Keratinocyte (primary cell): Measurements from ENCODE around the gene USP16. TPM values are rescaled to one million over a fixed set of nuclear protein-coding genes. Genes with fewer than 3 reads are reported as not detected.

ENCODE experiments used
- DNase-seq: peaks from one replicate; pipeline ENCODE4 v3.0.0-alpha.2; 2011; ENCODE audit warnings: low read depth, missing footprints, low spot score
- FAIRE-seq: peaks from 2 replicates; lab custom pipeline; 2011; peaks lifted over from hg19 to GRCh38; lab: Jason Lieb, UNC
- H2AFZ ChIP-seq: 2 replicates; pipeline ENCODE4 v1.6.0; 2012; ENCODE audit warnings: low read length, control low read depth, inconsistent platforms; ENCODE audit not compliant: control insufficient read depth
- H3K27ac ChIP-seq: 2 replicates; pipeline ENCODE4 v1.5.1; 2011; ENCODE audit warnings: low read length; ENCODE audit not compliant: control insufficient read depth, insufficient read depth
- H3K27me3 ChIP-seq: 3 replicates; pipeline ENCODE4 v1.6.0; 2011; ENCODE audit warnings: low read length; ENCODE audit not compliant: control insufficient read depth, insufficient read depth; ENCODE audit errors: extremely low read depth
- H3K36me3 ChIP-seq, 2 experiments: 2 replicates in 1 of 2; 3 replicates in 1 of 2; pipeline ENCODE4 v1.5.1; 2011; ENCODE audit warnings: low read length in 2 of 2, mild to moderate bottlenecking in 1 of 2; ENCODE audit not compliant: control insufficient read depth in 2 of 2, insufficient read depth in 2 of 2; ENCODE audit errors: extremely low read depth in 1 of 2
- H3K4me1 ChIP-seq: 3 replicates; pipeline ENCODE4 v1.5.1; 2011; ENCODE audit warnings: low read length; ENCODE audit not compliant: control insufficient read depth, insufficient read depth; ENCODE audit errors: extremely low read depth
- H3K4me2 ChIP-seq: 3 replicates; pipeline ENCODE4 v1.6.0; 2011; ENCODE audit warnings: low read depth, low read length; ENCODE audit not compliant: control insufficient read depth, insufficient read depth; ENCODE audit errors: extremely low read depth
- H3K4me3 ChIP-seq, 3 experiments: fragments of 200-600 bp in 1 of 3; sonication (generic) in 1 of 3; 2 replicates in 2 of 3; 3 replicates in 1 of 3; pipeline ENCODE4 v1.5.1; 2011 to 2016; ENCODE audit warnings: low read length in 3 of 3, mild to moderate bottlenecking in 3 of 3, control low read depth in 2 of 3, inconsistent platforms in 1 of 3, low read depth in 1 of 3, mixed read lengths in 1 of 3, mixed run types in 1 of 3, moderate library complexity in 1 of 3; ENCODE audit not compliant: control insufficient read depth in 2 of 3, insufficient read depth in 2 of 3; ENCODE audit errors: extremely low read depth in 1 of 3
- H3K79me2 ChIP-seq: 2 replicates; pipeline ENCODE4 v1.6.0; 2012; ENCODE audit warnings: low read length; ENCODE audit not compliant: control insufficient read depth, insufficient read depth
- H3K9ac ChIP-seq: 3 replicates; pipeline ENCODE4 v1.6.0; 2011; ENCODE audit warnings: low read length; ENCODE audit not compliant: control insufficient read depth, insufficient read depth; ENCODE audit errors: extremely low read depth
- H3K9me1 ChIP-seq: 3 replicates; pipeline ENCODE4 v1.6.0; 2011; ENCODE audit warnings: low read length; ENCODE audit not compliant: control insufficient read depth, insufficient read depth; ENCODE audit errors: extremely low read depth
- H3K9me3 ChIP-seq: 2 replicates; pipeline ENCODE4 v1.5.1; 2012; ENCODE audit warnings: low read depth, low read length; ENCODE audit not compliant: control insufficient read depth
- H4K20me1 ChIP-seq: 3 replicates; pipeline ENCODE4 v1.6.0; 2011; ENCODE audit warnings: low read length; ENCODE audit not compliant: control insufficient read depth, insufficient read depth; ENCODE audit errors: extremely low read depth
- CTCF ChIP-seq, 3 experiments: IDR thresholded peaks in 1 of 3; conservative IDR thresholded peaks in 1 of 3; optimal IDR thresholded peaks in 1 of 3; 2 replicates in 2 of 3; 3 replicates in 1 of 3; pipeline versions ENCODE3 to v1.5.1; 2011; ENCODE audit warnings: low read length in 3 of 3, mild to moderate bottlenecking in 3 of 3, moderate library complexity in 2 of 3, control low read depth in 1 of 3, inconsistent platforms in 1 of 3; ENCODE audit not compliant: insufficient read depth in 2 of 3; ENCODE audit errors: extremely low read depth in 1 of 3
- EZH2 ChIP-seq: IDR thresholded peaks from one replicate; pipeline ENCODE4 v1.6.1; 2012; ENCODE audit warnings: inconsistent platforms, mild to moderate bottlenecking, low read length, moderate library complexity
- dilution Hi-C: fragments of 300-500 bp; cut with MboI; formaldehyde crosslinking; loops from one replicate; pipeline ENCODE4 v1.7.0; 2020; ENCODE audit warnings: low sequenced_read_pairs; ENCODE audit not compliant: extremely low pct_ligation_motif_present
- polyA plus RNA-seq, 5 experiments: library from polyadenylated mRNA; depleted of rRNA in 3 of 5; stranded (reverse) in 3 of 5; stranded (forward) in 1 of 5; unstranded in 1 of 5; fragments of >200 nt; gene quantifications; 1 replicate in 1 of 5; 2 replicates in 3 of 5; 3 replicates in 1 of 5; pipeline versions ENCODE4 v1.2.1 to v1.2.3, GENCODE V29; 2011 to 2012; ENCODE audit warnings: missing spikeins in 2 of 5, low read depth in 1 of 5, low replicate concordance in 1 of 5

USP16 gene
- polyA plus RNA-seq, 1 donor (not counting 4 experiments of a cell fraction or from before 2014, with no cell fraction given), result 26.7 TPM

- TF ChIP-seq CTCF (optimal IDR thresholded peaks at IDR 0.05 in 1 of 3, IDR thresholded peaks at IDR 0.05 in 1 of 3, conservative IDR thresholded peaks at IDR 0.05 in 1 of 3; ENCODE audit: extremely low read depth in 1 of 3, insufficient read depth in 2 of 3, low read length in 3 of 3) (no peak), EZH2 (no peak)
- no peak for FAIRE-seq
Measured at GRCh38 chr21:28979092-28979491, 45.4 kb upstream of the USP16 start.

GRCh38 chr21:28982637-28983036 lies 41.8 kb upstream of the USP16 start:
- H3K4me3 ChIP-seq, result no peak overlapping the region
- H4K20me1 ChIP-seq, result no peaks in the 10 kb centered on the region
- no peak overlapping the region for H2AFZ ChIP-seq
- no peaks in the 10 kb centered on the region for H3K9me1 ChIP-seq
- H3K79me2 ChIP-seq, result peaks cover 5% of the 10 kb centered on the region
- no peaks in the 10 kb centered on the region for H3K27me3 ChIP-seq
- H3K27ac ChIP-seq, result no peak overlapping the region
- no peaks in the 10 kb centered on the region for H3K4me1 ChIP-seq
- dilution Hi-C loops, result no loop called here
- no peaks in the 10 kb centered on the region for H3K9me3 ChIP-seq
- no peak for FAIRE-seq
- H3K9ac ChIP-seq, result no peak overlapping the region
- H3K4me2 ChIP-seq, result no peak overlapping the region
- no peak for DNase-seq
- H3K36me3 ChIP-seq, result peaks cover 18 to 19% of the 10 kb centered on the region in 2 experiments
- TF ChIP-seq CTCF (optimal IDR thresholded peaks at IDR 0.05 in 1 of 3, IDR thresholded peaks at IDR 0.05 in 1 of 3, conservative IDR thresholded peaks at IDR 0.05 in 1 of 3; ENCODE audit: extremely low read depth in 1 of 3, insufficient read depth in 2 of 3, low read length in 3 of 3), result no peak
- no peak for TF ChIP-seq EZH2

More at GRCh38 chr21:28979092-28979491, 45.4 kb upstream of the USP16 start:
- Histone ChIP-seq H3K4me3 (no peak overlapping the region), H3K9me3 (no peaks in the 10 kb centered on the region), H3K4me1 (no peaks in the 10 kb centered on the region), H3K9me1 (peaks cover 2% of the 10 kb centered on the region), H4K20me1 (no peaks in the 10 kb centered on the region), H3K79me2 (peaks cover 6% of the 10 kb centered on the region), H2AFZ (no peak overlapping the region), H3K27me3 (no peaks in the 10 kb centered on the region), H3K36me3 (peaks cover 19 to 21% of the 10 kb centered on the region in 2 experiments), H3K4me2 (no peak overlapping the region), H3K27ac (no peak overlapping the region), H3K9ac (no peak overlapping the region)
- dilution Hi-C loops, result no loop called here
- no peak for DNase-seq
